NCI-H2196 treated with DMSO at 0.1 percent for 48 hours (cell line): Measurements from ENCODE around the gene CDH22.

Experiments
- DNase-seq: peaks from one replicate; lab custom pipeline; 2025; ENCODE audit not compliant: unreplicated experiment; lab: John Stamatoyannopoulos, UW

Gene CDH22

GRCh38 chr20:46243707-46244628 lies 64.3 kb downstream of the CDH22 start:
- no peak for DNase-seq

- no peak for DNase-seq
Observed at GRCh38 chr20:46242390-46242789, 65.9 kb downstream of the CDH22 start.

GRCh38 chr20:46240881-46241280 lies 67.4 kb downstream of the CDH22 start:
- DNase-seq = no peak

- DNase-seq = no peak
Observed at GRCh38 chr20:46240065-46240464, 68.2 kb downstream of the CDH22 start.

GRCh38 chr20:46237736-46238135 lies 70.6 kb downstream of the CDH22 start:
- DNase-seq = no peak

GRCh38 chr20:46237227-46237626 lies 71.1 kb downstream of the CDH22 start:
- no peak for DNase-seq

- no peak for DNase-seq
Observed at GRCh38 chr20:46235077-46235476, 73.2 kb downstream of the CDH22 start.

- no peak for DNase-seq
Observed at GRCh38 chr20:46233701-46234100, 74.6 kb downstream of the CDH22 start.

GRCh38 chr20:46232539-46232938 lies 75.8 kb downstream of the CDH22 start:
- DNase-seq = no peak

GRCh38 chr20:46230801-46231282 lies 77.5 kb downstream of the CDH22 start:
- DNase-seq = no peak

- DNase-seq = no peak
Observed at GRCh38 chr20:46230106-46230491, 78.2 kb downstream of the CDH22 start.

GRCh38 chr20:46229478-46230105 lies 78.7 kb downstream of the CDH22 start:
- no peak for DNase-seq

GRCh38 chr20:46228670-46229069 lies 79.6 kb downstream of the CDH22 start:
- no peak for DNase-seq

GRCh38 chr20:46227272-46227767 lies 81.0 kb downstream of the CDH22 start:
- no peak for DNase-seq

GRCh38 chr20:46226602-46227001 lies 81.7 kb downstream of the CDH22 start:
- DNase-seq = no peak

GRCh38 chr20:46222521-46223007 lies 85.7 kb downstream of the CDH22 start:
- no peak for DNase-seq

- DNase-seq = no peak
Observed at GRCh38 chr20:46221256-46221833, 87.0 kb downstream of the CDH22 start.

GRCh38 chr20:46220455-46221207 lies 87.7 kb downstream of the CDH22 start:
- DNase-seq = peak; percentile 92

- DNase-seq = no peak
Observed at GRCh38 chr20:46219920-46220319, 88.4 kb downstream of the CDH22 start.

GRCh38 chr20:46219190-46219589 lies 89.1 kb downstream of the CDH22 start:
- no peak for DNase-seq

GRCh38 chr20:46218656-46219055 lies 89.6 kb downstream of the CDH22 start:
- DNase-seq = no peak
